ENCODE measurements around the gene MYLK. TPM values are rescaled to one million over a fixed set of nuclear protein-coding genes. Genes with fewer than 3 reads are reported as not detected.

The MYLK gene
- total RNA-seq, 1 donor from 2014 or later, result 196 TPM

- Histone ChIP-seq H3K4me3 (no peak overlapping the region), H3K4me1 (peaks cover 11 to 41% of the 10 kb centered on the region in 2 donors), H3K9me3 (no peaks in the 10 kb centered on the region), H3K27me3 (no peaks in the 10 kb centered on the region), H3K27ac (peak overlapping the region; percentile 86 to 91), H3K36me3 (peaks cover 3 to 9% of the 10 kb centered on the region in 2 donors)
- intact Hi-C loops (cut with DNase I), result loop anchor here (5.0 kb wide), 2 partner anchors 41 to 64 kb away; partner anchors contain the start of gene MYLK
- no peak for DNase-seq (ENCODE audit: low spot score in 2 of 2)
- no peak for TF ChIP-seq CTCF (IDR thresholded peaks at IDR 0.05)
Observed at GRCh38 chr3:123818324-123818920, 65.7 kb downstream of the MYLK start.

GRCh38 chr3:123817413-123817812, 66.7 kb downstream of the MYLK start:
- Histone ChIP-seq H3K27ac (peak overlapping the region; percentile 86 to 91), H3K4me1 (peaks cover 11 to 44% of the 10 kb centered on the region in 2 donors), H3K27me3 (no peaks in the 10 kb centered on the region), H3K36me3 (peaks cover 3 to 9% of the 10 kb centered on the region in 2 donors), H3K9me3 (no peaks in the 10 kb centered on the region), H3K4me3 (no peak overlapping the region)
- no peak for DNase-seq (ENCODE audit: low spot score in 2 of 2)
- intact Hi-C loops (cut with DNase I), result loop anchor here (2.0 to 5.0 kb wide), 3 partner anchors 40 to 67 kb away; partner anchors contain the start of gene MYLK
- no peak for TF ChIP-seq CTCF (IDR thresholded peaks at IDR 0.05)

DNA sequence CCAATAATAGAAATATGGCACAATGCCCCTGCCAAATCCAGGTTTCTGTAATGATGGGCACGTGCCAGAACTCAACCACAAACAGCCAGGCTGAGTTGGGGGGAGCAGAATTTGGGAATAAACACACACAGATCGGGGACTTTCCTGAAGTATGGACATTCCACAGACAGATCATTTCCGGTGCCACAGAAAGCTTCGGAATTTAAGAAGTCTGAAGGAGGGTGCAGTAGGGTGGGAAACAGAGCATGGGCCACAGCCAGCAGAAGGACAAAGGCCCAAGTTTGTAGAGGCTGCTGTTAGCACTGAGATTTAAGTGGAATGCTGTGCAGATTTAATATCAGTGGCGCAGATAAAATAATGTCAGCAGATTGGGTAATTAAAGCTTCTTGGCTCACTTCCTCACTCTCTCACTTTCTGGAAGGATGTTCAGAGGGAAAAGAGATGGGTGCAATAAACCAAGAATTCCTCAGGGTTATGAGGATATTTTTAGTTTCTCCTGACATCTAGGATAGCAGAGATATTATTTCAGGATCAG, 67.4 kb downstream of the MYLK start:
- no peaks in the 10 kb centered on the region for H3K27me3 ChIP-seq
- H3K27ac ChIP-seq, result peak overlapping the region; percentile 86 to 91
- peaks cover 11 to 44% of the 10 kb centered on the region in 2 donors for H3K4me1 ChIP-seq
- intact Hi-C loops (cut with DNase I), result loop anchor here (2.0 to 5.0 kb wide), 3 partner anchors 39 to 66 kb away; partner anchors contain the start of gene MYLK
- peaks cover 0 to 2% of the 10 kb centered on the region in 2 donors for H3K36me3 ChIP-seq
- no peaks in the 10 kb centered on the region for H3K9me3 ChIP-seq
- TF ChIP-seq CTCF (IDR thresholded peaks at IDR 0.05), result no peak
- no peak overlapping the region for H3K4me3 ChIP-seq
- no peak for DNase-seq (ENCODE audit: low spot score in 2 of 2)

- intact Hi-C loops (cut with DNase I), result loop anchor here (2.0 to 5.0 kb wide), 3 partner anchors 39 to 66 kb away; partner anchors contain the start of gene MYLK
- H3K27ac ChIP-seq, result peak overlapping the region; percentile 86 to 91
Observed at GRCh38 chr3:123815981-123816380, 68.2 kb downstream of the MYLK start.

GRCh38 chr3:123813876-123814275, 70.3 kb downstream of the MYLK start:
- TF ChIP-seq CTCF (IDR thresholded peaks at IDR 0.05), result no peak
- peak overlapping the region; percentile 86 to 91 for H3K27ac ChIP-seq
- intact Hi-C loops (cut with DNase I), result no loop called here

More at GRCh38 chr3:123815981-123816380, 68.2 kb downstream of the MYLK start:
- H3K4me3 ChIP-seq, result no peak overlapping the region
- TF ChIP-seq CTCF (IDR thresholded peaks at IDR 0.05), result no peak
- H3K27me3 ChIP-seq, result no peaks in the 10 kb centered on the region
- DNase-seq (ENCODE audit: low spot score in 2 of 2), result no peak
- no peaks in the 10 kb centered on the region for H3K36me3 ChIP-seq
- H3K4me1 ChIP-seq, result peaks cover 11 to 44% of the 10 kb centered on the region in 2 donors
- H3K9me3 ChIP-seq, result no peaks in the 10 kb centered on the region

More at GRCh38 chr3:123813876-123814275, 70.3 kb downstream of the MYLK start:
- DNase-seq (ENCODE audit: low spot score in 2 of 2), result peak in 1 of 2 donors; percentile 23
- no peak overlapping the region for H3K4me3 ChIP-seq
- H3K27me3 ChIP-seq, result no peaks in the 10 kb centered on the region
- no peaks in the 10 kb centered on the region for H3K9me3 ChIP-seq
- H3K36me3 ChIP-seq, result no peaks in the 10 kb centered on the region
- peaks cover 14 to 44% of the 10 kb centered on the region in 2 donors for H3K4me1 ChIP-seq

Measured in ascending aorta (tissue), 2 donors.